VCaP (cell line): ENCODE data around the gene CD48.

Source experiments
- H3K27ac ChIP-seq: fragments of 450-650 bp; 2 replicates; pipeline ENCODE4 v1.5.1; 2017
- TF ChIP-seq, protein P1 (sequence below): fragments of 450-650 bp; conservative IDR thresholded peaks from 2 replicates; pipeline ENCODE4 v1.5.1; 2017; ENCODE audit warnings: mild to moderate bottlenecking, moderate library complexity

The CD48 gene

DNA sequence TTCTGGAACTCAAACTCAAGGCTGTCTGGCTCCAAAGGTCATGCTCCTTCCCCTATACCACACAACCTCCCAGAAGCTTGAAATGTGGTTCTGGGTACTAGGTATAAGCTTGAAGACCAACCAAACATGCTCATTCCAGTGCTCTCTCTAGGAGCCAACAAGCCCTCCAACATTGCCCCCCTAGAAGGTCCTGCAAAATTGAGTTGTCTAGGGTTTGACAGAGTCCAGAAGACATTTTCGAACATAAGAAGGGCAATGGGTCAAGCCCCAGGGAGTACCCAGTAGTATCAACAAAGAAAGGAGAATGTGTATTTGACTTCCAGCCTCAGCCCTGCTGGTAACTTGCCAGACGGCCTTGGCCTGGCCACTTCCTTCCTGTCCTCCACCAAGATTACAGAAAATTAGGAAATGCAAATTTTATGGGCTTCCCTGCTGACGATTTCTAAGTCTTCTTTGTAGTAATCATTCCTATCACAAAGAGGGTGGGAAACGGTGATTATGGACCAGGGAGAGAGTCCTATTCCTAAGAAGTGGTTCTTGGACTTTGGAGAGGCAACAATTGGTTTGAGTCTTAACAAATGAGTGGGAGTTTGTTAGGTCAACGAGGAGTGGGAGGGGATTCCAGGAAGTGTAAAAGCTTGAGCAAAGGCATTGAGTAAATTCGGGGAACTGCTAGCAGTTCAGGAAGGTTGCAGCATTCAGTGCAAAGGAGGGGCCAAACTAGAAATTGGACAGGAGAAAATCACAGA is 46.1 kb downstream of the CD48 start:
- TF ChIP-seq, protein P1, sequence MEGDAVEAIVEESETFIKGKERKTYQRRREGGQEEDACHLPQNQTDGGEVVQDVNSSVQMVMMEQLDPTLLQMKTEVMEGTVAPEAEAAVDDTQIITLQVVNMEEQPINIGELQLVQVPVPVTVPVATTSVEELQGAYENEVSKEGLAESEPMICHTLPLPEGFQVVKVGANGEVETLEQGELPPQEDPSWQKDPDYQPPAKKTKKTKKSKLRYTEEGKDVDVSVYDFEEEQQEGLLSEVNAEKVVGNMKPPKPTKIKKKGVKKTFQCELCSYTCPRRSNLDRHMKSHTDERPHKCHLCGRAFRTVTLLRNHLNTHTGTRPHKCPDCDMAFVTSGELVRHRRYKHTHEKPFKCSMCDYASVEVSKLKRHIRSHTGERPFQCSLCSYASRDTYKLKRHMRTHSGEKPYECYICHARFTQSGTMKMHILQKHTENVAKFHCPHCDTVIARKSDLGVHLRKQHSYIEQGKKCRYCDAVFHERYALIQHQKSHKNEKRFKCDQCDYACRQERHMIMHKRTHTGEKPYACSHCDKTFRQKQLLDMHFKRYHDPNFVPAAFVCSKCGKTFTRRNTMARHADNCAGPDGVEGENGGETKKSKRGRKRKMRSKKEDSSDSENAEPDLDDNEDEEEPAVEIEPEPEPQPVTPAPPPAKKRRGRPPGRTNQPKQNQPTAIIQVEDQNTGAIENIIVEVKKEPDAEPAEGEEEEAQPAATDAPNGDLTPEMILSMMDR: no peak
- no peak overlapping the region for H3K27ac ChIP-seq

DNA sequence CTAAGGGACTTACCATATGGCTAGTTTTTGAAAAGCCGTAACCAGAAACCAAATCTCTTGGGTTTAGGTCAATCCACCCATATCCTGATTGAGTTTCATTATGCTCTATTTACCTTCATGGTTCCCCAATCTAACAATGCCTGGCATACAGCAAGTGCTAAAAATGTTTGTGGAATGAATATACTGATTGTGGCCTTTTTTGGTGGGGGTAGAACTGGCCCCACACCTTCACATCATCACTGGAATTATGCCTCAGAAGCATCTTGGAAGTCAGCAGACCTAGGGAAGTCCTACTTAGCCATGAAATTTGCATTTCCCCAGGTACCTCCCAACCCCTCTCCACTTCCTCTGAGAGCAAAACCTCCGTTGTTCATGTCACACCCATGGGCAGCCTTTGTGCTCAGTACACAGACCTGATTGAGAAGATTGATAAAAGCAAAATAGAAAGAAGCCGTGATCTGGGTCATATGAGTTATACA is 47.0 kb downstream of the CD48 start:
- no peak overlapping the region for H3K27ac ChIP-seq

DNA sequence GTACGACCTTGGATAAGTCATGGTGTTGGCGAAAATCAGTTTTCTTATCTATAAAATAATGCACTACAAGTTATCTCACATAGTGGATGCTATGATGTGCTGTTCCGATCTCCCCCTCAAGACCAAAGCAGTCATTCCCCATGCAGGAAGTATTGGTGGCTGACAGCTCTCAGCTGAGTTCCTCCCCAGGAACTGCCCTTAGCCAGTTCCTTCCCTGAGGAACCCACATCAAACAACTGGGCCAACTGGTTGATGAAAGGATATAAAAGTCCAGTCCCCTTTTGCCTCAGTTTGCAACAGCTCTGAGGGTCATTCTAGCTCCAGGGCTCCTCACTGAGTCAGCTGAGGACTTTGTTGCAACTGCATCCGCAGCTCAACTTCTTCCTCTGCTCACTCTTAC is 48.7 kb downstream of the CD48 start:
- no peak overlapping the region for H3K27ac ChIP-seq
- TF ChIP-seq, protein P1: no peak

More for the DNA sequence above, 47.0 kb downstream of the CD48 start:
- TF ChIP-seq, protein P1: no peak

DNA sequence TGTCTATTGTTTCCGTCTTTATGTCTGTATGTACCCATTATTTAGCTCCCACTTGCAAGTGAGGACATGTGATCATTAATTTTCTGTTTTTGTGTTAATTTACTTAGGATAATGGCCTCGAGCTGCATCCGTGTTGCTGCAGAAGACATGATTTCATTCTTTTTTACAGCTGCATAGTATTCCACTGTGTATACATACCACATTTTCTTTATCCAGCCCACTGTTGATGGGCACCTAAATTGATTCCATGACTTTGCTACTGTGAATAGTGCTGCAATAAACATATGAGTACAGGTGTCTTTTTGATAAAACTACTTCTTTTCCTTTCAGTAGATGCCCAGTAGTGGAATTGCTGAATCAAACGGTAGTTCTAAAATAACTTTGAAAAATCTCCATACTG is 52.1 kb downstream of the CD48 start:
- TF ChIP-seq, protein P1: no peak
- no peak overlapping the region for H3K27ac ChIP-seq

DNA sequence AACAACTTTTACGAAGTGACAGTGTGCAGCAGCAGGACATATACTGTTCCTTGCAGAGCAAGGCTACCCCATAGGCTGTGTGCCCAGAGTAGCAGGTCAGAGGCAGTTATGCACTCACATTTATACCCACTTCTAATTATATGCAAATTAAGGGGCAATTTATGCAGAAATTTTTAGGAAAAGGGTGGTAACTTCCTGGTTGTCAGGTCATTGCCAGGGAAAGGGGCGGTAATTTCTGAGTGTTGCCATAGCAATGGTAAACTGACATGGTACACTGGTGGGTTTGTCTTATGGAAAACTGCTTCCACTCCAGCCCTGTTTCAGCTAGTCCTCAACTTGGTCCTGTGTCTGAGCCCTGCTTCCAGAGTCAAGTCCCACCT is 52.8 kb downstream of the CD48 start:
- TF ChIP-seq, protein P1: no peak
- H3K27ac ChIP-seq: no peak overlapping the region

DNA sequence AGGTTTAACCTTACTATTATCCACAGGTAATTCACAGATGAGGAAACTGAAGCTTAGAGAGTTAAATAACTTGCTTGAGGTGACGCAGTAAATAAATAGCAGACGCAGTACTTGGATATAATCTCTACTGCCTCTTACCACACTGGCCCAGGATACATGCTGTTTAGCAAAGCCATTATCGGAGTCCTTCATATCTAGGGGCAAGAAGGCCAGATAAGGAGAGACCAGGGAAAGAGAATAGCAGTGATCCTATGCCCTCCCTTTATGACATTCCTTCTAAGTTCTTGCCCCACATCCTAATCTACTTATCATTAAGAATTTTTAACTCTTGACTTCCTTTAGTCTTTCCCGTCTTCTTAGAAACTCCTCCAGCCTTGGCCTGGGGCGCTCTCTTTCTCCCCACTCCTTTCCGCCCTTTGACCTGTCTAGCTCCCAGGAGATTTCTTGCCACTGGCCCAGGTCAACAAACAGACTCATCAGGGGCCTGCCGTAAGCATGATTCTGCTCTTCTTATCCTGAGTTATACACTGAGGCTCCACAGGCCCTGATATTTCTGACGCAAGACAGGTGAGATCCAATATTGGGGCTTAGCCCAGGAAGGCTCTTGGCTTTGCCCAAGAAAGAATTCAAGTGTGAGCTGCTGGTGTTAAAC is 53.3 kb downstream of the CD48 start:
- no peak overlapping the region for H3K27ac ChIP-seq
- TF ChIP-seq, protein P1: no peak

DNA sequence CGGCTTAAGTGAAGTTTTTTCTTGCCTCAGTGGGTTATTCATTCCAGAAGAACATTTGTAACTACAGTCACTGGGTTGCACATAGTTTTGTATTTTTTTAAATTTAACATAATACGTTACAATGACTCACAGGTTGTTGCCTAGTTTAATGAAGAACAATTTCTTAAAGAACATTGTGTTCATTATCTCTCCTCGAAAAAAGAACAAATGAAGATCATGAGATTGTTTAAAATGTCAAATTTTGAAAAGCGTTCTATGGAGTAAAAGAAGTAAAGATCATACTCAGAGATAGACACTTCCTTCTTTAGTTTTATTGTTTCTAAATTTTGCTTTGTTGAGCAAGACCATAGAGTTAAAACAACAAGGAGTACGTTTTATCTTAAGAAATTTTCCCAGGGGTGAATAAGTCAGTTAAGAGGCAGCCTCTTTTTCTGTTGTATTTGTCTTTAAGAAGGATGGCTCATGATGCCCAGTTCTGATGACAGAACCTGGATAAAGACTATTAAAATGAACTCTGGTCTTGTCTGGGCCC is 54.3 kb downstream of the CD48 start:
- H3K27ac ChIP-seq: no peak overlapping the region
- TF ChIP-seq, protein P1: no peak
